Sigmoid colon (tissue), 4 donors: ENCODE measurements around the gene TRPM4.

Experiments used
- EP300 ChIP-seq, 4 donors: sonication (generic); formaldehyde crosslinking; IDR thresholded peaks; one replicate each; pipeline ENCODE4 v1.6.1; 2017; ENCODE audit warnings: antibody characterized with exemption in 4 of 4
- POLR2A ChIP-seq, 2 donors: fragments of 450-650 bp; IDR thresholded peaks; one replicate each; pipeline ENCODE4 v1.6.1; 2016; ENCODE audit warnings: antibody characterized with exemption in 2 of 2, mild to moderate bottlenecking in 2 of 2, moderate library complexity in 2 of 2
- POLR2AphosphoS5 ChIP-seq, 4 donors: sonication (generic); formaldehyde crosslinking; IDR thresholded peaks; one replicate each; pipeline ENCODE4 v1.6.1; 2017; ENCODE audit warnings: antibody characterized with exemption in 4 of 4
- TF ChIP-seq, protein P1 (sequence below), 4 experiments: fragments of 450-650 bp in 3 of 4; fragments of 200-600 bp in 1 of 4; IDR thresholded peaks; one replicate each; pipeline ENCODE4 v1.5.1; 2016 to 2019; ENCODE audit warnings: antibody characterized with exemption in 4 of 4, mild to moderate bottlenecking in 3 of 4, moderate library complexity in 2 of 4

DNA sequence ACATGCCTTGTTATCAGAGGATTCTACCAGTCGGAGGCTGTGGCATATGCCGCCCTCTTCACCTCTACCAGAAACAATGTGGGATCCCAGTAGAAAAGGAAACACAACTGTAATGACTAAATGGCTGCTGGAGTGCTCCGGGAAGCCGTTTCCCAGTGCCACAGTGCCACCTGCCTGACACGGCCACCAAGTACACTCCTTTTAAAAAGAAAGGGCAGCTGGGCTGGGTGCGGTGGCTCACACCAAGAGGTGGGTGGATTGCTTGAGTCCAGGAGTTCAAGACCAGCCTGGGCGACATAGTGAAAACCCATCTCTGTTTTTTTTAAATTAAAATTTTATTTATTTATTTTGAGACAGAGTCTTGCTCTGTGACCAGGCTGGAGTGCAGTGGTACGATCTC lies 67.3 kb downstream of the TRPM4 start:
- TF ChIP-seq, protein P1, sequence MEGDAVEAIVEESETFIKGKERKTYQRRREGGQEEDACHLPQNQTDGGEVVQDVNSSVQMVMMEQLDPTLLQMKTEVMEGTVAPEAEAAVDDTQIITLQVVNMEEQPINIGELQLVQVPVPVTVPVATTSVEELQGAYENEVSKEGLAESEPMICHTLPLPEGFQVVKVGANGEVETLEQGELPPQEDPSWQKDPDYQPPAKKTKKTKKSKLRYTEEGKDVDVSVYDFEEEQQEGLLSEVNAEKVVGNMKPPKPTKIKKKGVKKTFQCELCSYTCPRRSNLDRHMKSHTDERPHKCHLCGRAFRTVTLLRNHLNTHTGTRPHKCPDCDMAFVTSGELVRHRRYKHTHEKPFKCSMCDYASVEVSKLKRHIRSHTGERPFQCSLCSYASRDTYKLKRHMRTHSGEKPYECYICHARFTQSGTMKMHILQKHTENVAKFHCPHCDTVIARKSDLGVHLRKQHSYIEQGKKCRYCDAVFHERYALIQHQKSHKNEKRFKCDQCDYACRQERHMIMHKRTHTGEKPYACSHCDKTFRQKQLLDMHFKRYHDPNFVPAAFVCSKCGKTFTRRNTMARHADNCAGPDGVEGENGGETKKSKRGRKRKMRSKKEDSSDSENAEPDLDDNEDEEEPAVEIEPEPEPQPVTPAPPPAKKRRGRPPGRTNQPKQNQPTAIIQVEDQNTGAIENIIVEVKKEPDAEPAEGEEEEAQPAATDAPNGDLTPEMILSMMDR (IDR thresholded peaks at IDR 0.05): no peak
- TF ChIP-seq POLR2A (IDR thresholded peaks at IDR 0.05) (no peak), POLR2AphosphoS5 (IDR thresholded peaks at IDR 0.05) (no peak), EP300 (IDR thresholded peaks at IDR 0.05) (no peak)
